Neural cell (in vitro differentiated cells): ENCODE data around the gene C1RL. TPM values are rescaled to one million over a fixed set of nuclear protein-coding genes. Genes with fewer than 3 reads are reported as not detected.
A peak's percentile ranks its signal among the peaks of the same experiment; 100 is the strongest.

ENCODE experiments used
- H2AFZ ChIP-seq: fragments of 200-600, 300-800 bp; sonication (generic), shearing (Covaris generic); 2 replicates; pipeline ENCODE4 v1.6.0; 2014; ENCODE audit warnings: low read depth, mild to moderate bottlenecking, antibody characterized with exemption, low read length, moderate library complexity
- H3F3A ChIP-seq: fragments of 200-600 bp; shearing (Covaris generic); 2 replicates; pipeline ENCODE4 v1.6.1; 2016; ENCODE audit warnings: mild to moderate bottlenecking, moderate library complexity, mixed read lengths, antibody characterized with exemption, low read length; ENCODE audit not compliant: insufficient read depth, poor library complexity, severe bottlenecking
- H3K27ac ChIP-seq: fragments of 200-600, 300-800 bp; sonication (generic), shearing (Covaris generic); 2 replicates; pipeline ENCODE4 v1.5.1; 2014; ENCODE audit warnings: mild to moderate bottlenecking, low read length, moderate library complexity
- H3K27me3 ChIP-seq: fragments of 300-800, 200-600 bp; sonication (generic), shearing (Covaris generic); 2 replicates; pipeline ENCODE4 v1.6.0; 2014; ENCODE audit warnings: mild to moderate bottlenecking, low read depth, low read length, moderate library complexity; ENCODE audit not compliant: insufficient read depth
- H3K36me3 ChIP-seq: fragments of 300-800, 200-600 bp; sonication (generic), shearing (Covaris generic); 2 replicates; pipeline ENCODE4 v1.5.1; 2014; ENCODE audit warnings: mild to moderate bottlenecking, antibody characterized with exemption, low read length, moderate library complexity; ENCODE audit not compliant: insufficient read depth
- H3K4me2 ChIP-seq: fragments of 300-800, 200-600 bp; sonication (generic), shearing (Covaris generic); 2 replicates; pipeline ENCODE4 v1.6.0; 2014; ENCODE audit warnings: mild to moderate bottlenecking, low read length
- H3K4me3 ChIP-seq: fragments of 300-800, 200-600 bp; sonication (generic), shearing (Covaris generic); 2 replicates; pipeline ENCODE4 v1.5.1; 2014; ENCODE audit warnings: mild to moderate bottlenecking, low read length, moderate library complexity
- H3K79me2 ChIP-seq: fragments of 200-600 bp; shearing (Covaris generic); replicated peaks from 2 replicates; pipeline ENCODE4 v1.6.0; 2014; ENCODE audit warnings: mild to moderate bottlenecking, low read length, moderate library complexity; ENCODE audit not compliant: insufficient read depth
- H3K9ac ChIP-seq: fragments of 300-800, 200-600 bp; sonication (generic), shearing (Covaris generic); 2 replicates; pipeline ENCODE4 v1.6.1; 2016; ENCODE audit warnings: mild to moderate bottlenecking, low read length, mixed read lengths
- H3K9me2 ChIP-seq: fragments of 200-600 bp; shearing (Covaris generic); 2 replicates; pipeline ENCODE4 v1.6.1; 2016; ENCODE audit warnings: mild to moderate bottlenecking, low read length, mixed read lengths; ENCODE audit not compliant: insufficient read depth
- H3K9me3 ChIP-seq: fragments of 200-600, 300-800 bp; sonication (generic), shearing (Covaris generic); 2 replicates; pipeline ENCODE4 v1.6.1; 2016; ENCODE audit warnings: mild to moderate bottlenecking, mixed run types, low read length, moderate library complexity, mixed read lengths
- H4K20me1 ChIP-seq: fragments of 200-600 bp; shearing (Covaris generic); 2 replicates; pipeline ENCODE4 v1.6.1; 2016; ENCODE audit warnings: mild to moderate bottlenecking, mixed run types; ENCODE audit not compliant: insufficient read depth
- EP300 ChIP-seq: fragments of 450-650 bp; conservative IDR thresholded peaks from 2 replicates; pipeline ENCODE4 v1.6.1; 2014; ENCODE audit warnings: antibody characterized with exemption, mild to moderate bottlenecking, moderate library complexity; ENCODE audit not compliant: poor library complexity, severe bottlenecking
- EZH2 ChIP-seq: fragments of 200-600, 300-800 bp; shearing (Covaris generic), sonication (generic); IDR thresholded peaks from 2 replicates; pipeline ENCODE4 v1.6.1; 2014; ENCODE audit warnings: antibody characterized with exemption, low read length, borderline replicate concordance, mild to moderate bottlenecking; ENCODE audit not compliant: insufficient read depth, poor library complexity, severe bottlenecking
- MXI1 ChIP-seq: fragments of 450-650 bp; conservative IDR thresholded peaks from 2 replicates; pipeline ENCODE4 v1.6.1; 2014; ENCODE audit warnings: antibody characterized with exemption, mild to moderate bottlenecking; ENCODE audit not compliant: poor library complexity, severe bottlenecking
- POLR2AphosphoS5 ChIP-seq: IDR thresholded peaks from 2 replicates; pipeline ENCODE4 v1.6.1; 2012
- RAD21 ChIP-seq: fragments of 450-650 bp; conservative IDR thresholded peaks from 2 replicates; pipeline ENCODE4 v1.6.1; 2014; ENCODE audit warnings: antibody characterized with exemption, mild to moderate bottlenecking, moderate library complexity
- REST ChIP-seq: IDR thresholded peaks from 2 replicates; pipeline ENCODE4 v1.6.1; 2012; ENCODE audit warnings: borderline replicate concordance
- SMC3 ChIP-seq: fragments of 450-650 bp; conservative IDR thresholded peaks from 2 replicates; pipeline ENCODE4 v1.6.1; 2014; ENCODE audit warnings: antibody characterized with exemption, mild to moderate bottlenecking, moderate library complexity; ENCODE audit not compliant: poor library complexity
- TAF1 ChIP-seq: IDR thresholded peaks from 2 replicates; pipeline ENCODE4 v1.6.1; 2012; ENCODE audit warnings: low read depth
- polyA plus RNA-seq: library from polyadenylated mRNA; depleted of rRNA; stranded (reverse); fragments of >200 nt; gene quantifications from 2 replicates; pipeline ENCODE4 v1.2.3, GENCODE V29; 2014
- TF ChIP-seq, protein P1 (sequence below): fragments of 450-650 bp; IDR thresholded peaks from 2 replicates; pipeline ENCODE4 v1.5.1; 2014; ENCODE audit warnings: antibody characterized with exemption, mild to moderate bottlenecking, moderate library complexity; ENCODE audit not compliant: poor library complexity, severe bottlenecking

Gene C1RL
- polyA plus RNA-seq, 1 donor from 2014 or later: 2.8 TPM

DNA sequence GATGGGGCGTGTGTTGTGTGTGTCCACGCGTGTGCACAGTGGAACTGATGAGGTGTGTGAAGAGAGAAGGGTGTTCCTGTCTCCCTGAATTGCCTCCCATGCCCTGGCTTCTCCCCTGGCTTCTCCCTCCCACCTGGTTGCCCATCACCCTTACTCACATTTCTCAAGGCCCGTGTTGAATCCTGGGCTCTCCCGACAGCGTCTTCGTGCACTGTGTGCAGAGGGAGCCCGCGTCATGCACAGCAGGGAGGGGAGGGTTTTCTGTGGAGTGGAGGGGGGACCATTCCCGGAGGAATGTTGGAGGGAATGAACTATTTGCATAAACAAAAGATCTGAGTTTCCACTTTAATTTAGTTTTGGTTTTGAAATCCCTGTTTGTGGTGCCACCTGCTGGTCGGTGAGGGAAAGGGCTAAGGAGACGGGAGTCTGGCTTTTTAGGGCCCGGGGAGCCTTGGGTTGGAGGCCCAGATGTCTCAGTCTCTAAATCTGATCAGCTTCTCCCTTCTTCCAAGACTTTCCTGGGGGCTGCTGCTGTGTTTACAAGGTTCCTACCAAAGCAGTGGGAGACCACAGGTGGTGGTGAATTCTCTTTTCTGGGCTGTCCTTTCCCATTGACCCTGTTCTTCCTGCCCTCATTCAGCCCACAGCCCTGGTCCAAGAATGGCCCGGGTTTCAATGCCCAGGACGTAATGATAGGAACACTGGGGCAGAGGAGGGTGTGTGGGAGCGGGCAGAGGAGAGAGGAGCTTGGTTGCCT is 16.6 kb downstream of the C1RL start, which contains the start of gene C1R:
C1R (minus strand) TSS at position 217 of the 757 bp plus-strand sequence; CDS start at position 160, 57 bp downstream.
- H3K79me2 ChIP-seq: no peaks in the 10 kb centered on the region
- H3K4me2 ChIP-seq: no peak within 1 kb of the TSS
- no peak within 1 kb of the TSS for H3K27ac ChIP-seq
- H3K9me2 ChIP-seq: no peaks in the 10 kb centered on the region
- H2AFZ ChIP-seq: no peak within 1 kb of the TSS
- H4K20me1 ChIP-seq: no peaks in the 10 kb centered on the region
- no peaks in the 10 kb centered on the region for H3K27me3 ChIP-seq
- H3K9ac ChIP-seq: no peak within 1 kb of the TSS
- no peak within 1 kb of the TSS for H3K4me3 ChIP-seq
- H3K36me3 ChIP-seq: no peaks in the 10 kb centered on the region
- TF ChIP-seq REST: no peak
- TF ChIP-seq MXI1: no peak
- TF ChIP-seq RAD21: peak; percentile 60
- TF ChIP-seq, protein P1, sequence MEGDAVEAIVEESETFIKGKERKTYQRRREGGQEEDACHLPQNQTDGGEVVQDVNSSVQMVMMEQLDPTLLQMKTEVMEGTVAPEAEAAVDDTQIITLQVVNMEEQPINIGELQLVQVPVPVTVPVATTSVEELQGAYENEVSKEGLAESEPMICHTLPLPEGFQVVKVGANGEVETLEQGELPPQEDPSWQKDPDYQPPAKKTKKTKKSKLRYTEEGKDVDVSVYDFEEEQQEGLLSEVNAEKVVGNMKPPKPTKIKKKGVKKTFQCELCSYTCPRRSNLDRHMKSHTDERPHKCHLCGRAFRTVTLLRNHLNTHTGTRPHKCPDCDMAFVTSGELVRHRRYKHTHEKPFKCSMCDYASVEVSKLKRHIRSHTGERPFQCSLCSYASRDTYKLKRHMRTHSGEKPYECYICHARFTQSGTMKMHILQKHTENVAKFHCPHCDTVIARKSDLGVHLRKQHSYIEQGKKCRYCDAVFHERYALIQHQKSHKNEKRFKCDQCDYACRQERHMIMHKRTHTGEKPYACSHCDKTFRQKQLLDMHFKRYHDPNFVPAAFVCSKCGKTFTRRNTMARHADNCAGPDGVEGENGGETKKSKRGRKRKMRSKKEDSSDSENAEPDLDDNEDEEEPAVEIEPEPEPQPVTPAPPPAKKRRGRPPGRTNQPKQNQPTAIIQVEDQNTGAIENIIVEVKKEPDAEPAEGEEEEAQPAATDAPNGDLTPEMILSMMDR: peak; percentile 73
- TF ChIP-seq SMC3: peak; percentile 69
- H3F3A ChIP-seq: no peaks in the 10 kb centered on the region
- H3K9me3 ChIP-seq: no peaks in the 10 kb centered on the region

- no peaks in the 10 kb centered on the region for H3K9me2 ChIP-seq
- H3K4me3 ChIP-seq: no peak overlapping the region
- H3K27me3 ChIP-seq: no peaks in the 10 kb centered on the region
- H3K9ac ChIP-seq: no peak overlapping the region
- H3K27ac ChIP-seq: no peak overlapping the region
- no peaks in the 10 kb centered on the region for H3K79me2 ChIP-seq
- no peaks in the 10 kb centered on the region for H4K20me1 ChIP-seq
- no peaks in the 10 kb centered on the region for H3K9me3 ChIP-seq
- no peak overlapping the region for H2AFZ ChIP-seq
- no peak overlapping the region for H3K4me2 ChIP-seq
- no peak for TF ChIP-seq EZH2
- no peak for TF ChIP-seq EP300
- TF ChIP-seq TAF1: no peak
- no peak for TF ChIP-seq POLR2AphosphoS5
- no peak for TF ChIP-seq SMC3
- TF ChIP-seq, protein P1: no peak
- TF ChIP-seq RAD21: no peak
- no peak for TF ChIP-seq MXI1
- no peak for TF ChIP-seq REST
- no peaks in the 10 kb centered on the region for H3F3A ChIP-seq
- no peaks in the 10 kb centered on the region for H3K36me3 ChIP-seq
These were observed 17.3 kb downstream of the C1RL start for GRCh38 chr12:7091660-7092228.
